IMR-90 (cell line): ENCODE data around the gene SLC25A14. TPM values are rescaled to one million over a fixed set of nuclear protein-coding genes. Genes with fewer than 3 reads are reported as not detected.

ENCODE experiments used
- ATAC-seq: fragments of 200-7000 bp; cut with Tn5 transposase; 2 replicates; pipeline ENCODE4 v1.9.1; 2020; ENCODE audit warnings: low read depth, mild to moderate bottlenecking, moderate library complexity
- BruUV-seq: library from RNA; stranded (reverse); fragments of 400-500 nt; replicated peaks from 2 replicates; lab custom pipeline; 2021; lab: Mats Ljungman, UMichigan
- CTCF ChIA-PET: fragments of 300-600 bp; formaldehyde crosslinking; extraction: SDS; loops from one replicate; lab custom pipeline; 2021; ENCODE audit warnings: antibody characterized with exemption; lab: Yijun Ruan, JAX
- POLR2A ChIA-PET: fragments of 300-600 bp; sonication (Branson Sonifier 250); formaldehyde crosslinking; loops from one replicate; lab custom pipeline; 2022; ENCODE audit warnings: antibody characterized with exemption; ENCODE audit not compliant: unreplicated experiment; lab: Charles Lee
- DNase-seq: peaks from one replicate; pipeline ENCODE4 v3.0.0; 2013
- H2AFZ ChIP-seq: replicated peaks from 2 replicates; pipeline ENCODE3; 2013; ENCODE audit warnings: low read length, mild to moderate bottlenecking; ENCODE audit not compliant: poor library complexity
- H2AK5ac ChIP-seq: 2 replicates; pipeline ENCODE4 v1.6.1; 2013; ENCODE audit warnings: low read depth, low read length, inconsistent platforms
- H2AK9ac ChIP-seq: replicated peaks from 2 replicates; pipeline ENCODE3; 2013; ENCODE audit warnings: mild to moderate bottlenecking, low read depth, low read length, moderate library complexity; ENCODE audit not compliant: poor library complexity
- H2BK120ac ChIP-seq: 2 replicates; pipeline ENCODE4 v1.6.1; 2013; ENCODE audit warnings: low read depth, low read length, inconsistent platforms
- H2BK15ac ChIP-seq: 3 replicates; pipeline ENCODE4 v1.6.1; 2013; ENCODE audit warnings: low read depth, low read length, inconsistent platforms
- H2BK20ac ChIP-seq: 2 replicates; pipeline ENCODE4 v1.6.1; 2013; ENCODE audit warnings: low read depth, mild to moderate bottlenecking, inconsistent platforms, low read length, moderate library complexity
- H2BK5ac ChIP-seq: 2 replicates; pipeline ENCODE4 v1.6.1; 2013; ENCODE audit warnings: mild to moderate bottlenecking, low read depth, low read length, inconsistent platforms; ENCODE audit not compliant: poor library complexity, severe bottlenecking
- H3K14ac ChIP-seq: replicated peaks from 2 replicates; pipeline ENCODE4 v1.6.1; 2013; ENCODE audit warnings: low read depth, low read length, inconsistent platforms
- H3K18ac ChIP-seq: 2 replicates; pipeline ENCODE4 v1.6.1; 2013; ENCODE audit warnings: low read depth, low read length, control low read depth
- H3K23ac ChIP-seq: 2 replicates; pipeline ENCODE4 v1.6.1; 2013; ENCODE audit warnings: low read depth, low read length, inconsistent platforms
- H3K27ac ChIP-seq: 2 replicates; pipeline ENCODE4 v1.5.1; 2013; ENCODE audit warnings: mild to moderate bottlenecking, control low read depth, low read length; ENCODE audit not compliant: insufficient read depth
- H3K27me3 ChIP-seq: 2 replicates; pipeline ENCODE4 v1.6.1; 2013; ENCODE audit warnings: low read length; ENCODE audit not compliant: control insufficient read depth, insufficient read depth
- H3K36me3 ChIP-seq: 2 replicates; pipeline ENCODE4 v1.6.1; 2013; ENCODE audit warnings: low read length, mixed read lengths; ENCODE audit not compliant: control insufficient read depth, insufficient read depth
- H3K4ac ChIP-seq: 2 replicates; pipeline ENCODE4 v1.6.1; 2013; ENCODE audit warnings: low read depth, low read length, inconsistent platforms
- H3K4me1 ChIP-seq: 2 replicates; pipeline ENCODE4 v1.6.1; 2013; ENCODE audit warnings: low read length, mixed read lengths; ENCODE audit not compliant: control insufficient read depth, insufficient read depth
- H3K4me2 ChIP-seq: 2 replicates; pipeline ENCODE4 v1.6.1; 2013; ENCODE audit warnings: low read depth, mild to moderate bottlenecking, control low read depth, low read length, moderate library complexity
- H3K4me3 ChIP-seq: 2 replicates; pipeline ENCODE4 v1.5.1; 2013; ENCODE audit warnings: low read depth, mild to moderate bottlenecking, control low read depth, low read length, moderate library complexity; ENCODE audit not compliant: insufficient read depth
- H3K56ac ChIP-seq: 2 replicates; pipeline ENCODE4 v1.6.1; 2013; ENCODE audit warnings: low read length, inconsistent platforms; ENCODE audit not compliant: insufficient read depth; ENCODE audit errors: extremely low read depth
- H3K79me1 ChIP-seq, 2 experiments: 2 replicates each; pipeline ENCODE4 v1.6.1; 2013; ENCODE audit warnings: low read length in 2 of 2, inconsistent platforms in 1 of 2, low read depth in 1 of 2
- H3K9ac ChIP-seq: 2 replicates; pipeline ENCODE4 v1.6.1; 2013; ENCODE audit warnings: low read depth, low read length, control low read depth
- H3K9me1 ChIP-seq: 2 replicates; pipeline ENCODE4 v1.6.1; 2013; ENCODE audit warnings: low read length, inconsistent platforms; ENCODE audit not compliant: insufficient read depth
- H3K9me3 ChIP-seq: 2 replicates; pipeline ENCODE4 v1.6.1; 2013; ENCODE audit warnings: low read length; ENCODE audit not compliant: control insufficient read depth, insufficient read depth
- H4K20me1 ChIP-seq: 2 replicates; pipeline ENCODE4 v1.6.1; 2013; ENCODE audit warnings: low read length, inconsistent platforms; ENCODE audit not compliant: insufficient read depth
- H4K5ac ChIP-seq: 2 replicates; pipeline ENCODE4 v1.6.1; 2013; ENCODE audit warnings: mild to moderate bottlenecking, low read depth, low read length, control low read depth
- H4K8ac ChIP-seq, 2 experiments: 2 replicates each; pipeline ENCODE4 v1.6.1; 2013; ENCODE audit warnings: low read depth in 2 of 2, low read length in 2 of 2, control low read depth in 1 of 2, inconsistent platforms in 1 of 2
- H4K91ac ChIP-seq: 2 replicates; pipeline ENCODE4 v1.6.1; 2013; ENCODE audit warnings: low read depth, low read length, inconsistent platforms; ENCODE audit not compliant: insufficient read depth
- CHD1 ChIP-seq: IDR thresholded peaks from 2 replicates; pipeline ENCODE4 v1.6.1; 2012; ENCODE audit warnings: low read depth, low read length, improper control_type of control experiment
- MXI1 ChIP-seq: IDR thresholded peaks from 2 replicates; pipeline ENCODE4 v1.6.1; 2012; ENCODE audit warnings: low read depth, mild to moderate bottlenecking, low read length, moderate library complexity, borderline replicate concordance
- RCOR1 ChIP-seq: IDR thresholded peaks from 2 replicates; pipeline ENCODE4 v1.6.1; 2012; ENCODE audit warnings: mild to moderate bottlenecking, low read length, improper control_type of control experiment; ENCODE audit not compliant: insufficient replicate concordance
- RFX5 ChIP-seq: IDR thresholded peaks from 2 replicates; pipeline ENCODE4 v1.8.0; 2012; ENCODE audit warnings: low read depth, mild to moderate bottlenecking, low read length, moderate library complexity
- WGBS, 2 experiments: methylation state at CpG; one replicate each; pipeline versions ENCODE4 v1.1.5 to v1.1.7; 2013; ENCODE audit warnings: missing lambda C conversion rate in 2 of 2; ENCODE audit not compliant: insufficient read length in 1 of 2; ENCODE audit errors: extremely low coverage in 2 of 2; 5-methylcytosine and 5-hydroxymethylcytosine counted together
- dilution Hi-C: fragments of 300-500 bp; cut with HindIII; formaldehyde crosslinking; loops from one replicate; pipeline ENCODE4 v1.14.3; 2018; ENCODE audit warnings: low sequenced_read_pairs; ENCODE audit not compliant: unreplicated experiment
- in situ Hi-C: fragments of 300-500 bp; cut with MboI; formaldehyde crosslinking; loops from 3 replicates; pipeline ENCODE4 v1.14.3; 2019; ENCODE audit warnings: low sequenced_read_pairs, inconsistent platforms, mixed read lengths
- intact Hi-C: fragments of 100-400 bp; cut with micrococcal nuclease; formaldehyde crosslinking; loops from 2 replicates; pipeline ENCODE4 v1.10.0; 2022
- polyA plus RNA-seq, 3 experiments: library from polyadenylated mRNA; depleted of rRNA; stranded (reverse); fragments of >200 nt; gene quantifications; 2 replicates each; pipeline ENCODE4 v1.2.3, GENCODE V29; 2012; ENCODE audit warnings: low replicate concordance in 1 of 3
- total RNA-seq: library from RNA; depleted of rRNA; stranded (reverse); fragments of >200 nt; gene quantifications from 2 replicates; pipeline ENCODE4 v1.2.3, GENCODE V29; 2012

The SLC25A14 gene
- total and polyA plus RNA-seq, 2 of the 4 experiments (the other 2 are of a cell fraction), result 13.8 TPM

DNA sequence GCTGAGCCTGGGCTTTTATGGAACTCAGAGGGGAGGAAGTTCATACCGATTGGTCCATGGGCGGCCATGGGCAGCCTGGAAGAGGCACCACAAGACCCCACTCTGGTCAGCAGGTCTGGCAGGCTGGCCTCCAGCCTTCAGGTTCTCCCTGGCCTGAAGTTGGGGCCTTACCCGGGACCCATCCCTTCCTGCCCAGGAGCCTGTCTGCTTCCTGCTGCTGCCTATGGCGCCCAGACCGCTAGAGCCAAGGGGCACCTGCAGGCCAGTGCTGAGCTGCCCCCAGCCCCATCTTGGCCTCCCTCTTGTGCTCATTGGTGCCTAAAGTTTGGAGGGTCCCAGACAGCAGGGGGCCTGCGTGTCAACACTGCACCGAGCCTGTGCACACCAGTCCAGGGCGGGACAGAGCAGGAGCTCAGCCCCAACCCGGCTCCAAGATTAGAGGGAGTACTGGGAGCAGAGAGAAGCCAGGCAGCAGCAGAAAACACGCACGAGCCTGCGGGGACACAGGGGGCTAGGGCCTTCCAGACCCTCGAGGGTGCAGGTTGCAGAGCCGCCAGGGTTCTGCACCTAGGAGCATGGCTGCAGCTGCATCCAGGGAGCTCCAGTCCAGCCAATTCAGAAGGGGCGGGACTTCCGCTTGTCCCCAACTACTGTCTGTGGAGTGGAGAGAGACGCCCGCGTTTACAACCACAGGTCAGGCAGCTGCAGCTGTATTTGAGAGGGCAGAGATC is 40.3 kb upstream of the SLC25A14 start:
- Histone ChIP-seq H3K4ac (no peak overlapping the region), H2BK20ac (no peak overlapping the region), H3K27ac (no peak overlapping the region), H4K91ac (no peak overlapping the region), H3K27me3 (peaks cover 2% of the 10 kb centered on the region; the same call in 1 of the 2 replicates), H3K9me3 (no peaks in the 10 kb centered on the region), H4K20me1 (no peaks in the 10 kb centered on the region), H3K14ac (no peak overlapping the region), H3K9me1 (no peaks in the 10 kb centered on the region), H2BK120ac (no peak overlapping the region), H3K4me1 (peaks cover 3% of the 10 kb centered on the region; the same call in 1 of the 2 replicates), H4K5ac (no peak overlapping the region), H2BK15ac (no peak overlapping the region), H3K18ac (no peak overlapping the region), H3K9ac (no peak overlapping the region), H3K79me1 (no peaks in the 10 kb centered on the region), H3K36me3 (no peaks in the 10 kb centered on the region), H3K56ac (no peak overlapping the region), H2BK5ac (no peak overlapping the region), H3K23ac (no peak overlapping the region), H2AFZ (peak overlapping the region; percentile 9), H2AK9ac (no peak overlapping the region), H3K4me2 (no peak overlapping the region), H2AK5ac (no peak overlapping the region), H4K8ac (no peak overlapping the region), H3K4me3 (no peak overlapping the region)
- no TSS peak for BruUV-seq
- intact Hi-C loops (no loop called here), dilution Hi-C loops (no loop called here), in situ Hi-C loops (loop anchor here (25.0 kb wide), 1 partner anchor 88 kb away; the partner anchor contains the start of gene GPR119)
- ATAC-seq (no peak), DNase-seq (no peak)
- 43% methylated on average over 14 of the region's 19 CpGs; no CpG with 5 or more reads in 1 of the 2 experiments for WGBS, 2 experiments
- CTCF ChIA-PET, result no interaction called here
- TF ChIP-seq MXI1 (no peak), RCOR1 (no peak), RFX5 (no peak), CHD1 (no peak)
- POLR2A ChIA-PET, result no interaction called here
